RCC 7860 (cell line): Measurements from ENCODE around the gene BLCAP.

ENCODE experiments used
- DNase-seq: peaks from one replicate; pipeline ENCODE4 v3.0.0-alpha.2; 2015; ENCODE audit warnings: low spot score
- FAIRE-seq: peaks from 2 replicates; lab custom pipeline; 2012; peaks lifted over from hg19 to GRCh38; lab: Jason Lieb, UNC

Gene BLCAP

GRCh38 chr20:37518606-37519507, 8.8 kb downstream of the BLCAP start:
- no peak for FAIRE-seq
- DNase-seq = no peak

GRCh38 chr20:37518059-37518458, 9.6 kb downstream of the BLCAP start:
- FAIRE-seq = no peak

GRCh38 chr20:37516811-37517750, 10.6 kb downstream of the BLCAP start:
- FAIRE-seq = no peak
- no peak for DNase-seq

More at GRCh38 chr20:37518059-37518458, 9.6 kb downstream of the BLCAP start:
- DNase-seq = no peak

- no peak for DNase-seq
- FAIRE-seq = no peak
Observed at GRCh38 chr20:37515876-37516275, 11.8 kb downstream of the BLCAP start.

GRCh38 chr20:37513779-37514359, 13.8 kb downstream of the BLCAP start:
- DNase-seq (no peak), FAIRE-seq (no peak)

- no peak for DNase-seq
- no peak for FAIRE-seq
Observed at GRCh38 chr20:37511610-37512275, 15.9 kb downstream of the BLCAP start.

DNA sequence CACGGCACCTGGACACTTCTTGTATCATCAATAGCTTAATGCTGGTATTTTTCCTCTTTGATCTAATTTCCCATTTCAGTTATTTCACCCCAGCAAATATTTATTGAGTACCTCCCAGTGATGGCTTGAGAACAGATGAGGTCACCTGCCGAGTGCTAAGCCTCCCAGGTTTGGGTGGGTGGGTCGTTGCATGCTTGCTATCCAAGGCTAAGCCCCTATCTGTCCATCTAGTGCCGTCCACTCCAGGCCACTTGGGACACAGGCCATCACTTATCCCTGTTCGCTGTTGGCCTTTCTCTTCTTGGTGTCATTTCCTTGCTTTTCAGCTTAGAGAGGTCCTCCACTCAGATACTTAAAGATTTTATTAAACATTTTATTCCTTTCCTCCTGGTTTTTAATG, 17.4 kb downstream of the BLCAP start:
- FAIRE-seq (no peak), DNase-seq (no peak)

GRCh38 chr20:37506152-37506725, 21.4 kb downstream of the BLCAP start:
- FAIRE-seq (no peak), DNase-seq (no peak)

DNA sequence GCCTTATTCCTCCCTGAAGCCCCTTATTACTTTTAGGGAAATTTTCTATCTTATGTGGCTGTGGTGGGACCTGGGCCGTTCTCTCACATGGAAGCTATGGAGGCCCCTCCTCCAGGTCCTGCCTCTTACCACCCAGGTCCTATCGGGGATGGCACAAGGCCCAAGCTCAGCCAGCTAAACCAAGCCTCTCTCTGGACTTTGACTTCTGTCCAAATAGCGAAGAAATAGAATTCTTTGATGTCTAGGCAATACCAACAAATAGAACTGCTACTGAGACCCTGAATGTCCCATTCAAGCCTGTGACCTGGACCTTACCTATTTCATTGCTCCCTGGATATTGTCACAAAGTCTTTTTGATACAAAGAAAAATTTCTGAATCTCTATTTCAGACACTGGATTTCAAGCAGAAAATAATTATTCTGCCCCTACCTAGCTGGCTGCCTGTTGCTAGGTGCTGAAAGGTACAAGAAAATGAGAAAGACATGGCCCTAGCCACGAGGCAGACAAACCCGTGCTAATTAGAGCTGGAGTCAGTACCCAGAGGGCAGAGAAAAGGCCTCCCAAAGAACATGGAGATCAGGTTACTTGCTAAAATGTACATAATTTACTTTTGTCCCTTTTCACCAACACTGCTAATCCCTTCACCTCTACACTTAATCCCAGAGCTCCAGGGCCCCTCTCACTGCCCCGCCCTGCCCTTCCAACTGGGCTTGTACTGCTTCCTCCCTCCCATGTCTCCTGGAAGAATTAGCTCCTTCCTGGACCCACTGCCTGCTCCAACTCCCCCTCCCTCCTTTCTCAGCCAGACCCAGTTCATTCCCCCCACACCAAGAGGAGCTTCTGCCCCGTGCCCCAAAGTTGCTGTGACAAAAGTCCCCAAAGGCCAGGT, 22.2 kb downstream of the BLCAP start:
- FAIRE-seq (no peak), DNase-seq (no peak)

GRCh38 chr20:37504404-37505096, 23.1 kb downstream of the BLCAP start:
- DNase-seq = no peak
- FAIRE-seq = no peak

DNA sequence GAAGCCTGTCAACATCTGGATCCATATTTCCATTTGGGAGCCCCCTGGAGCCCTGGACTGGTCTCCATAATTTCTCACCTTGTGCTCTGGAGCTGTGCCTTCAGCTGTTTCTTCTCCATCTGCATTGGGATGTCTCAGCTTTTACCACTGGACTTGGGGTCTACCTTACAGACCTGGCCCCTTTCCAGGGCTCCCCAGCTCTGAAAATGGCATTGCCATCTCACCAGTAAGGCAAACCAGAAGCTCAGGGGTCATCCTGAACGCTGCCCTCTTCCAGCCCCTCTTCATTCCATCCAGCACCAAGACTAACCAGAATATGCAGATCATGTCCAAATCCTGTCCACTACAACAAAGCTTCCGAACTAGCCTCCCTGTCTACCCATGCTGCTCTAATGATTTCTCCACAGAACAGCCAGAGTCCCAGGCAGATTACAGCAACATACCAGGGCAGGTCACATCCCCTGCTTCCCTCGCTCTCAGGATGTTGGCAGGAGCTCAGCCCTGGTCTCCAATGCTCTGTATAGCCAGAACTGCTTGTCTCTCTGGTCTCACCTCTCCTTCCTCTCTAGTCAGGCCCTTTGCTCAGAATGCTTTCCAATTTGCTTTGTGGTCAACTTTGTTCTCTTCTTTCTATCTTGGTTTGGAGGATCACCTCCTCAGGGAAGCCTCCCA, 24.3 kb downstream of the BLCAP start:
- FAIRE-seq = no peak
- no peak for DNase-seq

- no peak for FAIRE-seq
- DNase-seq = no peak
Observed at GRCh38 chr20:37502654-37503053, 25.0 kb downstream of the BLCAP start.

DNA sequence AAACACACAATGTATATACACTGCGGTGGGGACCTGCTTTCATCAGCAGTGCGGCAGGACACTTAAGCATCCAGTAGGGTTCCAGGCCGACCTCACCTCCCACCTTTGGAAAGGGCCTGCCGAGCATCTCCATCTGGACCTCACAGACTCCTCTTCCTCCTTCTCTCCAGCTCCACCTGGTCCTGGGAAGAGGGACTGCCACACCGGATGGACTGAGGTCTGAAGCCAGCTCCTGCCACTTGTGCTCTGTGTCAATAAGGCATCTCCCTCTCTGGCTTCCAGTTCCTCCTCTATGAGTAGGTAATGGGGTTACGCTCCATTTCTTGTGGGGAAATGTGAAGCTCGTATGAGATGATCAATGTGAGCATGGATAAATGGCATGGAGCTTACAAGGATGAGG, 25.7 kb downstream of the BLCAP start:
- no peak for DNase-seq
- no peak for FAIRE-seq

GRCh38 chr20:37500311-37500710, 27.4 kb downstream of the BLCAP start:
- FAIRE-seq (no peak), DNase-seq (no peak)

- DNase-seq (no peak), FAIRE-seq (no peak)
Observed at GRCh38 chr20:37498066-37498665, 29.5 kb downstream of the BLCAP start.

DNA sequence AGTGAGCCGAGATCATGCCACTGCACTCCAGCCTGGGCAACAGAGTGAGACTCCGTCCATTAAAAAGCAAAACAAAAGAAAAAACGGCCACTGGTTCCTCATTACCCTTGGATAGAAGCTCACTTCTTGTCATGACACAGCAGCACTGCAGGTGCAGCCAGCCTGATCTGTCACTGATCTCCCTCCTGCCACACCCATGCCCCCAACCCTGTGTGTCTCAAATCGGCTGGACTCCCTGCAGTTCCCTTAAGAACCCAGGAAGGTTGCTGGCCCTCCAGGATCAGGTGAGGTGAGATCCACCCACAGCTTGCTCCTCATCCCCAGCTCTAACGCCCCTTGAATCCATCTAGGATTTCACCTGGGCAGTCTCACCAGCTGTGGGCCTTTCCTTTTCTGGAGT, 32.9 kb downstream of the BLCAP start:
- DNase-seq = no peak

DNA sequence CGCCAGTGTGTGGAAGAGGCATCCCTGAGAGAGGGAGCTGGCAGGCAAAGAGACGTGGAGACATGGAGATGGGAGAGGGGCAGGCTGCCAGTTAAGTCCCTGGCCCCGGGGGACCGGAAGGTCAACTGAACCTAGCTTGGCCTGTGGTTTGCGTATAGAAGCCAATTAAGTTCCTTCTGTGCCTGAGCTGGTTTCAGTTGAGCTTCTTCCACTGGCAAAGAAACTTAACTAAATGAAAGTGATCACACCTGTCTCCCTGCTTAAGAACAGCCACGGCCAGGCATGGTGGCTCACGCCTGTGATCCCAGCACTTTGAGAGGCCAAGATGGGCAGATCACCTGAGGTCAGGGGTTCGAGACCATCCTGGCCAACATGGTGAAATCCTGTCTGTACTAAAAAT, 33.4 kb downstream of the BLCAP start:
- DNase-seq = no peak
- no peak for FAIRE-seq

More for the DNA sequence above, 32.9 kb downstream of the BLCAP start:
- FAIRE-seq = no peak

GRCh38 chr20:37492945-37493344, 34.7 kb downstream of the BLCAP start:
- no peak for DNase-seq
- no peak for FAIRE-seq
